NT2/D1 (cell line): ENCODE measurements around the gene ABHD4.
"Not testable (repeated sequence)": the region's sequence is repeated elsewhere in the genome, so short reads cannot be mapped to it uniquely, and the experiment has no call there.

ENCODE experiments used
- SUZ12 ChIP-seq: IDR thresholded peaks from 2 replicates; pipeline ENCODE4 v1.6.1; 2011; ENCODE audit not compliant: insufficient read length, insufficient read depth; ENCODE audit errors: extremely low read depth
- YY1 ChIP-seq: IDR thresholded peaks from 2 replicates; pipeline ENCODE4 v1.6.1; 2011; ENCODE audit not compliant: insufficient read length, insufficient read depth
- ZNF274 ChIP-seq: IDR thresholded peaks from 2 replicates; pipeline ENCODE4 v1.6.1; 2011; ENCODE audit warnings: mild to moderate bottlenecking, low read depth, low read length

DNA sequence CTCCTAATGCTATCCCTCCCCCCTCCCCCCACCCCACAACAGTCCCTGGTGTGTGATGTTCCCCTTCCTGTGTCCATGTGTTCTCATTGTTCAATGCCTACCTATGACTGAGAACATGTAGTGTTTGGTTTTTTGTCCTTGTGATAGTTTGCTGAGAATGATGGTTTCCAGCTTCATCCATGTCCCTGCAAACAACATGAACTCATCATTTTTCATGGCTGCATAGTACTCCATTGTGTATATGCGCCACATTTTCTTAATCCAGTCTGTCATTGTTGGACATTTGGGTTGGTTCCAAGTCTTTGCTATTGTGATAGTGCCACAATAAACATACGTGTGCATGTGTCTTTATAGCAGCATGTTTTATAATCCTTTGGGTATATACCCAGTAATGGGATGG lies 17.7 kb downstream of the ABHD4 start:
- TF ChIP-seq SUZ12, YY1, ZNF274: not testable (repeated sequence)
